DND-41 (cell line): ENCODE data around the gene LRRC66.

Source experiments
- ATAC-seq: fragments of 200-7000 bp; cut with Tn5 transposase; 3 replicates; pipeline ENCODE4 v1.9.1; 2021; ENCODE audit warnings: low read depth; ENCODE audit not compliant: insufficient read depth
- DNase-seq: peaks from one replicate; pipeline ENCODE4 v3.0.0-alpha.2; 2020
- H2AFZ ChIP-seq: 2 replicates; pipeline ENCODE4 v1.6.0; 2012; ENCODE audit warnings: low read depth, low read length
- H3K27ac ChIP-seq: 2 replicates; pipeline ENCODE4 v1.5.1; 2012; ENCODE audit warnings: low read length, inconsistent platforms
- H3K27me3 ChIP-seq: fragments of 200-600 bp; sonication (generic); 2 replicates; pipeline ENCODE4 v1.6.0; 2012; ENCODE audit warnings: low read length, mild to moderate bottlenecking, inconsistent platforms; ENCODE audit not compliant: insufficient read depth, poor library complexity
- H3K36me3 ChIP-seq: 2 replicates; pipeline ENCODE4 v1.5.1; 2012; ENCODE audit warnings: low read length, inconsistent platforms; ENCODE audit not compliant: insufficient read depth
- H3K4me1 ChIP-seq: 2 replicates; pipeline ENCODE4 v1.5.1; 2012; ENCODE audit warnings: mild to moderate bottlenecking, low read length; ENCODE audit not compliant: insufficient read depth
- H3K4me2 ChIP-seq: 2 replicates; pipeline ENCODE4 v1.6.0; 2012; ENCODE audit warnings: mild to moderate bottlenecking, moderate library complexity, low read length, inconsistent platforms; ENCODE audit not compliant: insufficient read depth
- H3K4me3 ChIP-seq, 2 experiments: fragments of 200-600 bp in 1 of 2; shearing (Covaris generic) in 1 of 2; 2 replicates each; pipeline ENCODE4 v1.5.1; 2012 to 2016; ENCODE audit warnings: inconsistent platforms in 2 of 2, low read length in 2 of 2, mild to moderate bottlenecking in 2 of 2, low read depth in 1 of 2, moderate library complexity in 1 of 2
- H3K79me2 ChIP-seq: 2 replicates; pipeline ENCODE4 v1.6.0; 2012; ENCODE audit warnings: low read length, inconsistent platforms; ENCODE audit not compliant: insufficient read depth
- H3K9ac ChIP-seq: 2 replicates; pipeline ENCODE4 v1.6.0; 2012; ENCODE audit warnings: low read depth, mild to moderate bottlenecking, inconsistent platforms, low read length, moderate library complexity
- H3K9me3 ChIP-seq: 2 replicates; pipeline ENCODE4 v1.5.1; 2012; ENCODE audit warnings: low read length, moderate library complexity, mild to moderate bottlenecking, inconsistent platforms; ENCODE audit not compliant: insufficient read depth, severe bottlenecking
- H4K20me1 ChIP-seq: 2 replicates; pipeline ENCODE4 v1.6.0; 2012; ENCODE audit warnings: low read length; ENCODE audit not compliant: insufficient read depth
- EZH2 ChIP-seq: IDR thresholded peaks from 3 replicates; pipeline ENCODE4 v1.6.1; 2012; ENCODE audit warnings: borderline replicate concordance, low read depth, mild to moderate bottlenecking, moderate library complexity, low read length, inconsistent platforms; ENCODE audit not compliant: severe bottlenecking
- TF ChIP-seq, protein P1 (sequence below): IDR thresholded peaks from 2 replicates; pipeline ENCODE4 v1.5.1; 2012; ENCODE audit warnings: borderline replicate concordance, low read length, moderate library complexity, mild to moderate bottlenecking; ENCODE audit not compliant: poor library complexity, severe bottlenecking; ENCODE audit errors: extremely low read depth

The LRRC66 gene, protein sequence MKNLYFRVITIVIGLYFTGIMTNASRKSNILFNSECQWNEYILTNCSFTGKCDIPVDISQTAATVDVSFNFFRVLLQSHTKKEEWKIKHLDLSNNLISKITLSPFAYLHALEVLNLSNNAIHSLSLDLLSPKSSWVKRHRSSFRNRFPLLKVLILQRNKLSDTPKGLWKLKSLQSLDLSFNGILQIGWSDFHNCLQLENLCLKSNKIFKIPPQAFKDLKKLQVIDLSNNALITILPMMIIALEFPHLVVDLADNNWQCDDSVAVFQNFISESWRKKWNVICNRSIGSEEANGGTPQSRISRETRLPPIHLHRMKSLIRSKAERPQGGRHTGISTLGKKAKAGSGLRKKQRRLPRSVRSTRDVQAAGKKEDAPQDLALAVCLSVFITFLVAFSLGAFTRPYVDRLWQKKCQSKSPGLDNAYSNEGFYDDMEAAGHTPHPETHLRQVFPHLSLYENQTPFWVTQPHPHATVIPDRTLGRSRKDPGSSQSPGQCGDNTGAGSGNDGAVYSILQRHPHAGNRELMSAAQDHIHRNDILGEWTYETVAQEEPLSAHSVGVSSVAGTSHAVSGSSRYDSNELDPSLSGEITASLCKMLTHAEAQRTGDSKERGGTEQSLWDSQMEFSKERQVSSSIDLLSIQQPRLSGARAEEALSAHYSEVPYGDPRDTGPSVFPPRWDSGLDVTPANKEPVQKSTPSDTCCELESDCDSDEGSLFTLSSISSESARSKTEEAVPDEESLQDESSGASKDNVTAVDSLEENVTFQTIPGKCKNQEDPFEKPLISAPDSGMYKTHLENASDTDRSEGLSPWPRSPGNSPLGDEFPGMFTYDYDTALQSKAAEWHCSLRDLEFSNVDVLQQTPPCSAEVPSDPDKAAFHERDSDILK

DNA sequence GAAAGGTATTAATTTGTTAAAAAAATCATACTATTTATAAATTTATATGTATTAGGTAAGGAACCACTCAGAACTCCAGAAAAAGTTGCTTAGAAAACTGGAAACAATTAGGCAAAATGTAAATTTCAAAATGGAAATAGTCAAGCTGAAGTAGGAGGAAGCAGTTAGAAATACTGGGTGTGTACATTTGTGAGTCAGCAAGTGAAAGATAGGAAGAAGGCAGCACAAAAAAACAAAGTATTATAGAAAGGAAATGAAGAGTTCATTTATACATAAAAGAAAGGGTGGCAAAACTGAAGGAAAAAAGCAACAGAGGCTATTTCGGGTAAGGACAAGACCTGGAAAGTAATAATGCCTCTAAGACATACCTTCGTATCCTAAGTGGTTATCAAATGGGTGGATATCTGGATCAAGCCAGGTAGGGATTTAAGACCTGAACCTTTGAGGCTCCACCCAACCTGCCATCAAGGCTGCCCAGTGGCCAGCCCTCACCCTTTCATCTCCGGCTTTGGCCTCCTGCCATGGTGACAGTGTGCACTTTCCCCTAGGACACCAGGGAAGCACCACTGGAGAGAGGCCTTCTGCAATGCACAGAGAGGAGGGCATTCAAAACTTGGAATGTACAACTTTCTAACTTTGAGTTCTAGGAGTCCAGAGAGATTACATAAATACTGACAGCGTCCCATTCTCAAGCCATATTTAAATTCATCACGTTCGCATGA, at the start of gene LRRC66:
LRRC66 (minus strand) TSS at position 428 of the 722 bp plus-strand sequence. CDS start 2,750 bp downstream, outside the sequence.
- Histone ChIP-seq H3K4me3 (no peak within 1 kb of the TSS), H3K27ac (no peak within 1 kb of the TSS)

DNA sequence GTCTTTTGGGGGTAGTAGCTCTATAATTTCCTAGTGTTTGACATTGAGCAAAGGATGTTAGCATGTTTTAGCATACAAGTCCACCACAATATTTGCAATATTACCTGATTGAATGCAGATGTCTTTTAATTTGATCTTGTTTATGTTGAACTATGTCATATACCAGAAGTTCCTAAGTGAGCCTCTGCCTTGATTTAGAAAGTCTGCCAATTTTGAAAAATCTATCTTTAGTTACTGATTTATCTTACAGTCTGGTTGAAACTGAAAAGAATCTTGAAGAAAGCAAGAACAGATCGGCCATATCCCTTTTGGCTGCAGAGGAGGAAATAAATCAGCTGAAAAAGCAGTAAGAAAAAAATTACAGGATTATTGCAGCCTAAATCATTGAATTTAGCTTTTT, 49.4 kb upstream of the LRRC66 start:
- no peaks in the 10 kb centered on the region for H4K20me1 ChIP-seq
- no peaks in the 10 kb centered on the region for H3K4me1 ChIP-seq
- H3K79me2 ChIP-seq, result no peaks in the 10 kb centered on the region
- H3K9ac ChIP-seq, result no peak overlapping the region
- DNase-seq (no peak), ATAC-seq (no peak)
- H2AFZ ChIP-seq, result no peak overlapping the region
- no peak overlapping the region for H3K4me2 ChIP-seq
- H3K36me3 ChIP-seq, result no peaks in the 10 kb centered on the region
- no peaks in the 10 kb centered on the region for H3K9me3 ChIP-seq
- TF ChIP-seq, protein P1, sequence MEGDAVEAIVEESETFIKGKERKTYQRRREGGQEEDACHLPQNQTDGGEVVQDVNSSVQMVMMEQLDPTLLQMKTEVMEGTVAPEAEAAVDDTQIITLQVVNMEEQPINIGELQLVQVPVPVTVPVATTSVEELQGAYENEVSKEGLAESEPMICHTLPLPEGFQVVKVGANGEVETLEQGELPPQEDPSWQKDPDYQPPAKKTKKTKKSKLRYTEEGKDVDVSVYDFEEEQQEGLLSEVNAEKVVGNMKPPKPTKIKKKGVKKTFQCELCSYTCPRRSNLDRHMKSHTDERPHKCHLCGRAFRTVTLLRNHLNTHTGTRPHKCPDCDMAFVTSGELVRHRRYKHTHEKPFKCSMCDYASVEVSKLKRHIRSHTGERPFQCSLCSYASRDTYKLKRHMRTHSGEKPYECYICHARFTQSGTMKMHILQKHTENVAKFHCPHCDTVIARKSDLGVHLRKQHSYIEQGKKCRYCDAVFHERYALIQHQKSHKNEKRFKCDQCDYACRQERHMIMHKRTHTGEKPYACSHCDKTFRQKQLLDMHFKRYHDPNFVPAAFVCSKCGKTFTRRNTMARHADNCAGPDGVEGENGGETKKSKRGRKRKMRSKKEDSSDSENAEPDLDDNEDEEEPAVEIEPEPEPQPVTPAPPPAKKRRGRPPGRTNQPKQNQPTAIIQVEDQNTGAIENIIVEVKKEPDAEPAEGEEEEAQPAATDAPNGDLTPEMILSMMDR, result no peak
- no peak for TF ChIP-seq EZH2
- no peaks in the 10 kb centered on the region for H3K27me3 ChIP-seq
- no peak overlapping the region for H3K4me3 ChIP-seq
- H3K27ac ChIP-seq, result no peak overlapping the region

More for the DNA sequence above, at the start of gene LRRC66:
- Histone ChIP-seq H3K9me3 (no peaks in the 10 kb centered on the region), H4K20me1 (no peaks in the 10 kb centered on the region), H2AFZ (no peak within 1 kb of the TSS), H3K4me1 (no peaks in the 10 kb centered on the region), H3K27me3 (no peaks in the 10 kb centered on the region), H3K4me2 (no peak within 1 kb of the TSS), H3K9ac (no peak within 1 kb of the TSS), H3K36me3 (peaks cover 5% of the 10 kb centered on the region; the same call in 1 of the 2 replicates), H3K79me2 (no peaks in the 10 kb centered on the region)
- DNase-seq, result no peak
- TF ChIP-seq EZH2, result no peak
- TF ChIP-seq, protein P1, result no peak
- ATAC-seq, result no peak

DNA sequence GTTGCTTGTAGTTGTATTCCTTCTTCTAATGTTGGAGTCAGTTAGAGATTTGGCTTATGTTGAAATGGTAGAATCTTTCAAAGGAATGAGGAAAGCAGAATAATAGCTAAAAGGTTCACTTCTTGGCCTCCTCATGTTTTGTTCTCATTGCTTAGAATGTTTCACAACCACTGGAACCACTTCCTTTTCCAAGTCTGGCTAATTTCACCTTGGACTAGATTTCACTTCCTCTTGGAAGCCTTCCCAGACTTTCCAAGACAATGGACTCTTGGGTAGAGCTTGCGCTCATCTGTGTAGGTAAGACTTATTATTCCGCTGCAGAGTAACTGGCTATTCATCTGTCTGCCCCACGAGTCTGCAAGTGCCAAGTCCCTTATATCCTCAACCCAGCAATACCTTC, 39.2 kb upstream of the LRRC66 start:
- Histone ChIP-seq H3K36me3 (no peaks in the 10 kb centered on the region), H2AFZ (no peak overlapping the region), H3K9ac (no peak overlapping the region), H3K4me2 (no peak overlapping the region), H3K79me2 (no peaks in the 10 kb centered on the region), H3K27ac (no peak overlapping the region), H3K27me3 (no peaks in the 10 kb centered on the region), H3K9me3 (no peaks in the 10 kb centered on the region), H3K4me1 (no peaks in the 10 kb centered on the region), H3K4me3 (no peak overlapping the region), H4K20me1 (no peaks in the 10 kb centered on the region)
- no peak for ATAC-seq
- DNase-seq, result no peak
- TF ChIP-seq EZH2, result no peak
- TF ChIP-seq, protein P1, result no peak
